Measurements from ENCODE around the gene IPO11.
"Not testable (repeated sequence)": the region's sequence is repeated elsewhere in the genome, so short reads cannot be mapped to it uniquely, and the experiment has no call there.

Gene IPO11

GRCh38 chr5:62645223-62645622, 232.7 kb downstream of the IPO11 start:
- DNase-seq (ENCODE audit: low read depth) = no peak

GRCh38 chr5:62647241-62647640, 234.7 kb downstream of the IPO11 start:
- no peak for DNase-seq (ENCODE audit: low read depth)

GRCh38 chr5:62649025-62649424, 236.5 kb downstream of the IPO11 start:
- no peak for DNase-seq (ENCODE audit: low read depth)

GRCh38 chr5:62649476-62650113, 237.0 kb downstream of the IPO11 start:
- no peak for DNase-seq (ENCODE audit: low read depth)

GRCh38 chr5:62650197-62650596, 237.6 kb downstream of the IPO11 start:
- DNase-seq (ENCODE audit: low read depth) = no peak

GRCh38 chr5:62652225-62652624, 239.7 kb downstream of the IPO11 start:
- DNase-seq (ENCODE audit: low read depth) = no peak

GRCh38 chr5:62653001-62653863, 240.7 kb downstream of the IPO11 start:
- no peak for DNase-seq (ENCODE audit: low read depth)

GRCh38 chr5:62653864-62654575, 241.5 kb downstream of the IPO11 start:
- DNase-seq (ENCODE audit: low read depth) = no peak

- DNase-seq (ENCODE audit: low read depth) = not testable (repeated sequence)
Measured at GRCh38 chr5:62657772-62658171, 245.2 kb downstream of the IPO11 start.

- no peak for DNase-seq (ENCODE audit: low read depth)
Measured at GRCh38 chr5:62661126-62661525, 248.6 kb downstream of the IPO11 start.

- no peak for DNase-seq (ENCODE audit: low read depth)
Measured at GRCh38 chr5:62662521-62662920, 250.0 kb downstream of the IPO11 start.

- DNase-seq (ENCODE audit: low read depth) = no peak
Measured at GRCh38 chr5:62671479-62671878, 258.9 kb downstream of the IPO11 start.

- DNase-seq (ENCODE audit: low read depth) = not testable (repeated sequence)
Measured at GRCh38 chr5:62676596-62676995, 264.0 kb downstream of the IPO11 start.

All from activated gamma-delta T cell treated with anti-CD3 and anti-CD28 coated beads, Interleukin-2, amount 50 U/mL, for 16 hours (primary cell).